ENCODE measurements around the gene LAMC1.

LAMC1 gene

DNA sequence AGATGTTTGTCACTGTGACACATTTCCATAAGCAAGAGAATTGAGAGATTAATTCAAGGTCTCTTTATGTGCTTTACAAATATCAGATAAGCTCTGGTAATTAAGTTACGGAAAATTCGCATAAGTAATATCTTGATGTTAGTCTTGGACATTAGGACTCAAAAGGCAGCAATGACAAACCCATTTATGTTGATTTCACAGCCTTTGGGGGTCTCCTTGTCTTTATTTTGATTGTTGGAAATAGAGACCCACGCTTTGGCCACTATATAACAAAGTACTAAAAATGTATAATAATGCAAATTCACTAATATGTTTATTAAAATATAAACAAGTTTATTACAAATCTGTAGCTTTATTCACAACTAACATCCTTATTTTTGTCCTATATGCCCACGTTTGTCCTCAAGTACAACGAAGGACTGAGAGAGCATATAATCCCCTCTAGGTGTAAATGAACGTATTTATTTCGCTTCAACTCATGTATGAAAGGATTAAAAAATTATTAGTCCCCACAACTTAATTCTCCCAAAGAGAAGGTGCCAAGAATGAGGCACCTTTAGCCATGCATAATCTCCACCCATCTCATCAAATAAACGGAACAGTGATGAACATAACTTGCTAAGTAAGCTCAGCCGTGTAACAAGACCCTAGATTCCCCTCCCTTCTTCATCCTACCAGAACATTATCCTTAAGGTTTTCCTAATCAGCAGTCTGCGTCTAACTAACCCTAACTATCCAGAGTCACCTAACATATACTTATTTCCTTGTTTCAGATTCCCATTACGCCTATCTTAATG, 1.6 kb upstream of the LAMC1 start:
- no peak for DNase-seq

DNA sequence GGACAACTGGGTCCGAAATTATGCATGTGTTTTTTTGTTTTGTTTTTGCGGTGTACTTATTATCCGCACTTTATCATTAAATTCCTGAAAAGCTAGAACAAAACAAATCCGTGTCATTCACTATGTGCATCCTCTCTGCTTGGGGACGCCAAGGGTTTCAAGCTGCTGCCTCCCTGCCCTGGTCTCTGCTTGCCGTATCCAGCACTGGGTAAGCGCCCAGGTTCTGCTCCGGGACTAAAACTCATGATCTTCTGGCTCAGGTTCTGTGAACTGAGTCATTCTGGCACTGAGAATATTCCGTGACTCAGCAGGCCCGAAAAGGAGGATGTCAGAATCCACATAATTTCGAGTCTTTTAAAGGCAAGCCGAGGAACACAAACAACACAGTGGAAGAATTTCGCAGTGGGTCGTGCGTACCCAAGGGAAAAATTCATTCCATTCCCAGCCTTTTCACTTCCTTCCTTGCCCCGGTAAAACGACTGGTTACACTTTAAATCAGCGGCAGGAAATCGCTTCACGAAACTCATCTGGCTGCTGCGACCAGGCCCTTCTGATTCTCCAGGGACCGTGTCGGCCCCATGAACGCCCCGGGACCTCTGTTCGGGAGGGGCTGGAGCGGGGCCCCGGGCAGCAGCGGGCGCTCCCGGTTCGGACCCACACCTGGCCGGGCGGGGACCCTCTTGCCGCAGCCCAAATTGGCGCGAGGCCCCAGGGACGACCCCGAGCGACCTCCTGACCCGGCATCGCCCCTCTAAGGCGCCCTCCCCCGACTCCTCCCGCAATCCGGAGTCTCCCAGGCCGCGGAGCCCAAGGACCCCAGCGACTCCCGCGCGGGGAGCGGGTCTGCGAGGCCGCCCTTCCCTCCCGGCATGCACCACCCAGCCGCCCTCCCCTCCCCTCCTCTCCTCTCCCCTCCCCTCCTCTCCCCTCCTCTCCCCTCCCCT, 746 bp upstream of the LAMC1 start:
- DNase-seq, result peak; percentile 26

DNA sequence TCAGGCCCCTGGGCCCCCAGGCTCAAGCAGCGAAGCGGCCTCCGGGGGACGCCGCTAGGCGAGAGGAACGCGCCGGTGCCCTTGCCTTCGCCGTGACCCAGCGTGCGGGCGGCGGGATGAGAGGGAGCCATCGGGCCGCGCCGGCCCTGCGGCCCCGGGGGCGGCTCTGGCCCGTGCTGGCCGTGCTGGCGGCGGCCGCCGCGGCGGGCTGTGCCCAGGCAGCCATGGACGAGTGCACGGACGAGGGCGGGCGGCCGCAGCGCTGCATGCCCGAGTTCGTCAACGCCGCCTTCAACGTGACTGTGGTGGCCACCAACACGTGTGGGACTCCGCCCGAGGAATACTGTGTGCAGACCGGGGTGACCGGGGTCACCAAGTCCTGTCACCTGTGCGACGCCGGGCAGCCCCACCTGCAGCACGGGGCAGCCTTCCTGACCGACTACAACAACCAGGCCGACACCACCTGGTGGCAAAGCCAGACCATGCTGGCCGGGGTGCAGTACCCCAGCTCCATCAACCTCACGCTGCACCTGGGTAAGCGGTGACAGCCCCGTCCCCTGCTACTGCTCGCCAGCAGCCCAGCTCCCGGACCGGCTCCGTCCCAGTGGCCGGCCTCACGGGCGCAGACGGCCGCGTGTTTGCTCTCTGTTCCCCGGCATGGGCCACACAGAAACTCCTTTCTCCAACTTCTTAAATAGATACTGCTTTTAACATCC, 539 bp downstream of the LAMC1 start:
- DNase-seq, result peak; percentile 74

DNA sequence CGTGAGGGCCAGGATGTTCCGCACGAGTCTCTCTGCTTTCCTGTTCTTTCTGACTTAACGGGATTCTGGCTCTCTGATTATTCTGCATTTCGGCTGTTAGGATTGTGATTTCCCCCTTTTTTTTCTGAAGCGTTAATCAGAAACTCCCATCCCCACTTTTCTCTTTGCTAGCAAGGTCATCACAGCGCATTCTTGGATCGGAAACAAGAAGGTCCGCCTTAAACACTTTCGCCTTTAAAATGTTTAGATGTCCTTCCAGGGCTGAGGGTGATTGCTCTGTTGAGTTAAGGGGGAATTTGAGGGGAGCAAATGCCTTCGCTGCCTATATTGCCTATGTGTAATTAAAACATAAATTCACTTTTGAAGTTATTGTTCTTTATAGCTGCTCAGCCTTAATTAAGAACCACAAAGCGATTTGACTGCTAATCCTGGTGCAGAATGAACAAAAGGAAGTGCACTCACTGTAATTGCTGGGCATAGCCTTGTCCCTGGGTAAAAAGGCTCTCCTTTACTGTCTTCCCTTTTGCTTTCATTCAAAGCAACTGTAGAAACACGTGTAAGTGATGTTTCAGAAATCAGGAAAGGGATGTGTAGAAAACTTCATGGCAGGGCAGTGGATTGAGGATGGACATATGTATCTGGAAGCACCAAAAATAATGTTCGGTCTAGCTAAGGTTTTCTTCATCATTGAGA, 1.2 kb downstream of the LAMC1 start:
- DNase-seq, result no peak

DNA sequence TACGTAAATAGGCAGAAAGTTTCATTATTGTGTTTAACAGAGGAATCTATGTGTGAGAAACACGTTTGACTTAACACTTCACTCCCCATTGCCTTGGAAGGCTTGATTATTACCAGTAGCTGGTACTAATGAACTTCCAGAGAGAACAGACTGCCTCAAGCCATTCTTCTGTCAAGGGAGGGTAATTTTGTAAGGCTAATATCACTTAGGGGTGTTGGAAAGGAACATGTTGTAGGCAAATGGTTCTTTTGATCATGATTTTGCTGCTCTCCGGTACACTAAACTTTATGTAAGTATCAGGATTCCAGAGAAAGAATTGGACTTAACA, 1.8 kb downstream of the LAMC1 start:
- DNase-seq, result no peak

DNA sequence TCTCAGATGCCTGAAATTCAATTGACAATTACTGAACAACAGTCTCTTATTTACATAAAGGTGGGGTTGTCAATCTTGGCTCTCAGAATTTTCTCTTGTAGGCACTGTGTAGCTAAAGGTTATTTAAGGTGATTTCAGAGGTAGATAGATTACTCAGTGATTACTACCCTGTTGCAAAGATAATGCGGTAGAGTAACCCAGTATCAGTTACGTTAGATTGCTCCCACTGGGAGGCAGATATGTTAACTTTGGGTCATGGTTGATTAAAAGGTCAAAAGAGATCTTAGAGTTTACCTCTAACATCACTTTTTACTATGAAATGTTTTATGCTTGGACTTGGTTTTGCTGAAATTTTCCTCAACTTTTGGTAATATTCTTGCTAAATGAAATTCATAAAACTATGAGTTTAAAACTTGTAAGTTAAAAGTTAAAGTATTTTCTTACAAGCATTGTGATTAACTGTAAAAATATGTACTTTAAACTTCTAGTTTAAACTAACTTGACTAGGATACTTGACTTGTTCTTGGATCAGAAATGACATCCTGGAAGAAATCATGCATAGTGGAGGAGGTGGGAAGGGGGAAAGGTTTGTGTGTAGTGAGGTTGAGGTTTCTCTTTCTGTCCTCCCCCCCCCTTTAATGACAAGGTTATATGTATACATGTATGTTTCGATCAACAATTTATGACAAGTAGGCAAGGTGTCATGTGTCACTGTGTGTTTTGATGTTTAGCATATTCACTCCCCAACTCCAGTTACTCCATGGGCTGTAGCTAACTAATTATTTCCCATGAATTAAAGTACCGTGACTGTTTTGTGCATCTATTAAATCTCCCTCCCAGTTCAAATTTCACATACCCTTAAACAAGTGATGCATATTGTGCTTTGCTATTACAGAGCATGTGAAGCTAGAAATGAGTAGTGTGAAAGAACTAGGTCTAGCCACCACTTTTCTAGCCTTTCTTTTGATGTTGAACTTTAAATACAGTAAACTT, 2.9 kb downstream of the LAMC1 start:
- no peak for DNase-seq

DNA sequence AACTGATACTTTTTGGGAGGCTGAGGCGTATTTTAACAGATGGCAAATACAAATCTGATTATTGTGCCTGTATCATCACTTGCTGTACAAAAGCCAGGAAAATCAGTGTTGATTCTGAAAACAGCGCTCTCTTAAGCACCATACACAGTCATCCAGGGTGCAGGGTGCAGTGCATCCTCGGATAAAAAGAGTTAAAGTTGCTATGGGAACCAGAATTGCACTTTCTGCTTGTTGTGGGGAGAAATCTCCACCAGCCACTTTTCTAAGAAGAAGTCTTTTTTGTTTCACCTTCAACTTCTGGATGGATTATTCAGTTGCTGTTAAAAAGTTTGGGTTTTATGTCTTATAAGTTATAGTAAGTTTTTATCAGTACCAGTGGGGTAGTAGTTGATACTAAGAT, 3.8 kb downstream of the LAMC1 start:
- no peak for DNase-seq

DNA sequence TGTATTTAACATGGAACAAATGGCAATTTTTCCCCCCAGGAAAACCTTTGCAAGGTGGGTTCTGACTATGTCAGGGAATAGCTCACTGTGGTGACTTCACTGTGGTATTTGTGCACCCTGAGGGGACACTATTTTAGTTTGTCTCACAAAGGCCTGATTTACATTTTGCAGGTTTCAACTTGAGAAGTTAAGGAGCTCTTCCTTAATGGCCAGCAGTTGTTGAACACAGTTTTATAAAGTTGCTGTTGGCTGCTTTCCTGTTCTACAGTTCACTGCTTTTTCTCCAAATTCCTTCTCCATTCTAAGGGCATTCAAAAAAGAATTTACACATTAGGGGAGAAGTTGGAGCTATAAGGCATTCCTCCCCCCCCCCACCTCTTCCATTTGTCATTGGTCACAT, 4.6 kb downstream of the LAMC1 start:
- no peak for DNase-seq

DNA sequence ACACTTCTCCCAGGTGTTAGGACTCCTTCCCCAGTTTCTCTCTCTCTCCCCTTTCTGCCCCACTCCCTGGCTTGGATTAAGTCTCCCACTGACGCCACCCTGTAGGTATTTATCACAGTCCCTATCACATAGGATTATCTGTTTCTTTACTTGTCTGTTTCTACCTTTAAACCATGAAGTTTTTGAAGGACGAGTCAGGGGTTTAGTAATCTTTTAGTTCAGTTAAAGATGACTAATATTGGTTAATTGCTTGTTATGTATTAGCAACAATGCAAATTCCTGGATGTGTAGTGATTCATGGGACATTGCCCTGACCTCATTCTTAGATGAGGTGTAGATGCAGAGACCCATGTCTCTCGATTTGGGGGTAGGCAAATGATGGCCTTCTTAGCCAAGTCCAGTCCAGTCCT, 6.4 kb downstream of the LAMC1 start:
- no peak for DNase-seq

DNA sequence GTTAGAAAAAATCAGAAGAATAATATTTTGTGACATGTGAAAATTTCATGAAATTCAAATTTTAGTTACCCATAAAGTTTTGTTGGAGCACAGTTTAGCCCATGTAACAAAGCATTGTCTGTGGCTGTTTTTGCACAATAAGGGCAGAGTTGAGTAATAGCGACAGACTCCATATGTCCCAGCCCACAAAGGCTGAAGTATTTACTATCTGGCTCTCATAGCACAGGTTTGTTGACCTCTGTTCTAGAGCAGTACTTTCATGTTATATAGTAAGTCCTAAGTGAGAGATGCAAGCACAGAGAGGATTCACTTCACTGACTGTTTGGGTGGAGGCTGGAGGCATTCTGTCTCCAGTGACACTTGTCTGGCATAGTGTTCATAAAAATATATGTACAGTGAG, 6.8 kb downstream of the LAMC1 start:
- no peak for DNase-seq

DNA sequence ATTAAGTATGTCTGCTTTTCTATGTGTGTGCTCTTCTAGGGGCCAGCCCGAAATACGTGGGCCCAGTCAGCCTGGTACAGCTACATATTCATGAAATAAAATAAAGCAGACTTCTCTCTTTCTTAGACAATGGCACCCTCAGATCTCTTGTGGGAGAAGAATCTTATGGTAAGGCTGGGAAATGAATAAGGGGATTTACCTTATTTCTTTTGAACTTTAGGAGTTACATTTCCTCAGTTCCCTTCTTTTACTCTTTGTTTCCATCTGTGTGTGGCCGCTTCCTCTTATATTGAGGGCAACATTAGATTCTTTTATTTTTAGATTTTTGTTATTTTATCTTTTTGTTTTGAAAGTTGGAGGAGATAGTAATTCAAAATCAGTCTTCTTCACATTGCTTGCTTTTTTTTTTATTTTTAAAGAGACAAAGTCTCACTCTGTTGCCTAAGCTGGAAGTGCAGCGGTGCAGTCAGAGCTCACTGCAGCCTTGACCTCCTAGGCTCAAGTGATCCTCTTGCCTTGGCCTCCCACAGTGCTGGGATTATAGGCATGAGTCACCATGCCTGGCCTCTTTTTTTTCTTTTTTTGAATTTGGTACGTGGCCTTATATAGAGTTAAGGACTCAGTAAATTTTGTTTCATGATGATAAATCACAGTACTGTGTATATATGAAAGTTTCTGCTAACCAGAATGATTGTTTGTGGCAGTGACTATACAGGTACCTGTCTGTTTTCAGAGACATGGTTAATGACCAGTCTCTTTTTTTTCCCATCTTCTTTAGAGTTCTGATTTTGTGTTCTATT, 9.1 kb downstream of the LAMC1 start:
- no peak for DNase-seq

DNA sequence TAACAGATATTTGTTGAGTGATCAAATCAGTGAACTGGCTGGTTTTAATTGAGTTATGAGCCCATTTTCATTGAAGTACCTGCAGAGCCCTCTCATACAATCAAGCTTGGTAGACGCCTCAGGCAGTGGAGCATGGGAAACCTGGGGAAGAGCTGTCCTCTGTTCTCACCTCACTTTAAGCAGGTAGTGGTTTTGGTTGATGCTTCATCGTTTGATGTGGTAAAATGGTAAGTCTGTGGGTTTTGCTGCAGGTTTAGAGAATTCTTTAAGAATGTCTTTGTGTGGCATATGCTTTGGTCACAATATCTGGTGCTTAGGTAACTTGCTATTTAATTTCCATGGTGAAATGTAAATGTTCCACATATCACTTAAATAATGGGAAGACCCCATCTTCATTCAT, 10.0 kb downstream of the LAMC1 start:
- DNase-seq, result no peak

DNA sequence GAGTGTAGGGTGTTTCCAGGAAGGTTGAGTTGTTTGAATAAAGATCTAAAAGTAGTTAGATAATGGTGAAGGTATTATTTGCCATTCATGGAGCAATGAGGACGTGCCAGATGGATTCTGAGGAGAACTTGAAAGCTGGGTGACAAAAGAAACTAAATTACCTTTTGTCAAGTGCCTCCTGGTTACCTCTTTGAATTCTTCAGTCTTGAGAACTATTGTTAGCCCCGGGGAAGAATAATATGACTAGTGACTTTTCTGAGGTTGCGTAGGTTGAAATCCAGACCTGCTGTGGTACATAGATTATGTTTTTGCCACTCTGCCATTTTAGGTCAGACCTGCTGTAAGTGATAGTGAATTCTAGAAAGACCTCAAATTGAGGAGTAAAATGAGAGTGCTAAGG, 11.5 kb downstream of the LAMC1 start:
- DNase-seq, result no peak

DNA sequence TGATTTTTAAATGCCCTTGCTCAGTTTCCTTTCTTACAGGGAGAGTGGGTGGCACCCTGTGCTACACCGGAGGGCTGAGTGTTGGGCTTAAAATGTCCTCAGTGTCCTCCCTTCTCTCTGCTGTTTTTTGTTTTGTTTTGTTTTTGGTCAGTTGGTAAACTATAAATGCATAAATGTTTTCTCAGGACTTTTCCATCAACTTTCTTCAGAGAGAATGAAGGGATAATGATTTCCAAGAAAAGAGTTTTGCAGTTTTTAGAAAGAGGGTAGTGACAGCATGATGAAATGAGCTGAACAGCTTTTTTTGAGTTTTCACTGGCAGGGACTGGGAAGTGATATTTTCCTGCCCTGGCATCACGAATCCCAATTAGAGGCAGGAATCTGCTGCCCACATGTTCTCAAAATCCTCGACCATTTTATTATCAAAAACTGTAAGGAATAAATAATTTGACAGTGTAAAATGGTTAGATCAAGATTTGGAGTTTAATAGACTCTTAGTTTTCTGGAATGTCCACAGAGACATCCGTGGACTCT, 15.2 kb downstream of the LAMC1 start:
- DNase-seq, result no peak

DNA sequence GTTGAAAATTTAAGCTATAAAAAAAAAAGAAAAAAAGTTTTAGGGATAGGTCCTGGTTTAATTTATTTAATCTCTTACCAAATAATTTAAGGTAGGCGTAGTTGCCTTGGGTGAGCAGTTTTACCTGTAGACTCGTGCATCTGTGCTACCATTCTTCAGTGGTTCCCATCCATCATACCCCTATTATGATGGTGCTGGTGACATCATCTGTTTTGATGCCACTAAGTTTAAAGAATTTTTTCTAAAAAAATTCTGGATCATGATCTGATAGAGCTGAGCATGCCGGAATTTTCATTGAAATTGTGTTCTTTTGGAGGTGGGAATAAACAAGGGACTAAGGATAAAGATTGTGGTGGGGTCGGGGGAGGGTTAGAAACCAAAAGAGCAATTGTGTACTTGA, 15.7 kb downstream of the LAMC1 start:
- DNase-seq, result no peak

DNA sequence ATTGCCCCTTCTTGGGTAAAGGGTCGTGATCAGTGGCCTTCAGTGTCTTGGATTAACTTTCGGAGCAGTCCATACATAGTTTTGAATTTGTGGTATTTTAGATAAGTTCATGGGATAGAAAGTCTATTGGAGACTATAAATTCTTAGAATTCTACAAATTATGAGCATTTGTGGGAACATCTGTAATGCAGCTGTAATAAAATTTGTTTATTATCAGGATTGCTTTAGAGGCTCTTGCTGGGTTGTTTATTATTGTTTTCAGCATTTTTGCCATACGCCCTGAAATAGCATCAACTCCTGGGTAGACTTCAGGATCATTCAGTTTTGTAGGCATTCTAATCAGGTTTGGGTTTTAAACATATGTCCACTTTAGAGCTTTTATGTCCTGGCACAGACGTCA, 16.1 kb downstream of the LAMC1 start:
- no peak for DNase-seq

DNA sequence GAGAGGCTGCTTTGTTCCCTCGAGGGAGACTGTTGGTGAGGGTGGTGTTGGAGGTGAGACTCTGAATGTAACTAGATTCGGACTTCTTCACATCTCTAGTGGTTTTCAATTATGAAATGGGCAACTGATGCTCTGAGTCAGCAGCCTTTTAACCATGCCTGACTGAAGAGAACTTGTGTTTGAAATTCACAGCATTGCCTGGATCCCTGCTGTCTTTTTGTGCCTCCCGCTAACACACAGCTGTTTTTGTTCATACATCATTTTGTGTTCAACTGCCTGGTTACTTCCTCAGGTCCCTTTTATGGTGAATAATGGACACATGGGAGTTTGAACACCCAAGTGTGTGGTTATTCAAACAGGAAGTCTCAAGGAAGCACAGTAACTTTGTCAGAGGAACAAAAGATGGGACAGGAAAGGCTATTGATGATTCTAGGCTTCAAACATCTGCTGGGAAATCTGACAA, 16.8 kb downstream of the LAMC1 start:
- DNase-seq, result peak; percentile 49

DNA sequence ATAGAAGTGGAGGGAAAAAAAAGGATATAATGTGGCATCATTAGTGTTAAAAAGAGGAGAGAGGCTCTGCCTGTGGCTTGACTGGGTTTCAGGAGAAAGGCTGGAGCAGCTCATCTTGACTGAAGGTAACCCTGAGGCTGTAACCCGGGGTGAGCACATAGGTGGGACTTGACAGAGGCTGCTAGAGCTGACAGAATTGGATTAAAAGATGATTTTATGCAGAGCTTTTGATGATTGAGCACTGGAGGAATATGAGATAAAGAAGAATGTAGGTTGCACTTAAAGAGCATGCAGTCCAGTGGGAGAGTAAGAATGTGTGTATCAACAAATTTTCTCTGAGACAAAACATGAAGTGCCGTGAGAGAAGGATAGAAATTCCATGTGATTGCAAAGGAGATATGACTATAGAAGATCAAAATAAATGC, 17.3 kb downstream of the LAMC1 start:
- DNase-seq, result no peak

DNA sequence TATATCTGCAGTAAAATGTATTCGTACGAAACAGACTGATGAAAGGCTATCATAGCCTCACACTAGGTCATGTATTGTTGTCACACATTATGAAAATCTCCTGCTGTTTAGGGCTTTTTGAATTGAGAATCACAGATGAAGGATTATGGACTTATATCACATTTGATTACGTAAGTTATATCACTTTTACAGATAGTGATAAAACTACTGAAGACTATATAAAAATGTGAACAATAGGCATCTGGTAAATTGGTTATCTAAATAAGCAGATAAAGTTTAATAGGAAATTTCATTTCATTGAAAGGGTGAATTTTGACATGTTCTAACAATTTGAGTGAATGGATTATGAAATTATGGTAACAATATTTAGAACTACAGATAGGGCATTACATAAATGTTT, 20.0 kb downstream of the LAMC1 start:
- no peak for DNase-seq
